Measurements from ENCODE around the gene PSMD13. TPM values are rescaled to one million over a fixed set of nuclear protein-coding genes. Genes with fewer than 3 reads are reported as not detected.

PSMD13 gene
- total RNA-seq, 6 donors from 2014 or later = 85.2 to 113 (median 106) TPM

DNA sequence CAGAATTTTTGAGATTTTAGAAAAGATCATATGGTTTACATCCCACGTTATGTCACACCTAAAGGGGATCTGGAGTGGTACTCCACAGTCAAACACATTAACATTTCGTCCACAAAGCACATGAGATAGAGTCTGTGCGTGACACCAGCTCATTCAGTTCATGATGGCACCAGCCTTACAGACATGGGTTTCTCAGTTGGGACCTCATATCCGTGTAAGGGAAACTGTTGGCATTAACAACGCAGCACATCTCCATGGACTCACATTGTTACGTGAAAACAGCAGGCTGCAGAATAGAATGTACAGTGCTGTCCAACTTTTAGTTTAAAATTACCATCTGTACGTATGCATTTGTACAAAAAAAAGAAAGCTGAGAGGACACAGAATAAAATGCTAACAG is 15.2 kb upstream of the PSMD13 start:
- 93 to 95% methylated on average over 7 of the region's 7 CpGs for WGBS, 2 donors
- ATAC-seq (ENCODE audit: low FRiP score in 2 of 2) = no peak
- Histone ChIP-seq H3K4me3 (no peak overlapping the region), H3K27ac (no peak overlapping the region), H3K9me3 (no peaks in the 10 kb centered on the region), H3K27me3 (no peaks in the 10 kb centered on the region), H3K4me1 (peaks cover 0 to 3% (median 0%) of the 10 kb centered on the region in 4 donors), H3K36me3 (peaks cover 0 to 16% (median 3%) of the 10 kb centered on the region in 4 donors)
- DNase-seq = no peak
- TF ChIP-seq EP300 (IDR thresholded peaks at IDR 0.05) (no peak), POLR2A (IDR thresholded peaks at IDR 0.05) (no peak), POLR2AphosphoS5 (IDR thresholded peaks at IDR 0.05) (no peak)
- TF ChIP-seq, protein P1, sequence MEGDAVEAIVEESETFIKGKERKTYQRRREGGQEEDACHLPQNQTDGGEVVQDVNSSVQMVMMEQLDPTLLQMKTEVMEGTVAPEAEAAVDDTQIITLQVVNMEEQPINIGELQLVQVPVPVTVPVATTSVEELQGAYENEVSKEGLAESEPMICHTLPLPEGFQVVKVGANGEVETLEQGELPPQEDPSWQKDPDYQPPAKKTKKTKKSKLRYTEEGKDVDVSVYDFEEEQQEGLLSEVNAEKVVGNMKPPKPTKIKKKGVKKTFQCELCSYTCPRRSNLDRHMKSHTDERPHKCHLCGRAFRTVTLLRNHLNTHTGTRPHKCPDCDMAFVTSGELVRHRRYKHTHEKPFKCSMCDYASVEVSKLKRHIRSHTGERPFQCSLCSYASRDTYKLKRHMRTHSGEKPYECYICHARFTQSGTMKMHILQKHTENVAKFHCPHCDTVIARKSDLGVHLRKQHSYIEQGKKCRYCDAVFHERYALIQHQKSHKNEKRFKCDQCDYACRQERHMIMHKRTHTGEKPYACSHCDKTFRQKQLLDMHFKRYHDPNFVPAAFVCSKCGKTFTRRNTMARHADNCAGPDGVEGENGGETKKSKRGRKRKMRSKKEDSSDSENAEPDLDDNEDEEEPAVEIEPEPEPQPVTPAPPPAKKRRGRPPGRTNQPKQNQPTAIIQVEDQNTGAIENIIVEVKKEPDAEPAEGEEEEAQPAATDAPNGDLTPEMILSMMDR (IDR thresholded peaks at IDR 0.05) = no peak

DNA sequence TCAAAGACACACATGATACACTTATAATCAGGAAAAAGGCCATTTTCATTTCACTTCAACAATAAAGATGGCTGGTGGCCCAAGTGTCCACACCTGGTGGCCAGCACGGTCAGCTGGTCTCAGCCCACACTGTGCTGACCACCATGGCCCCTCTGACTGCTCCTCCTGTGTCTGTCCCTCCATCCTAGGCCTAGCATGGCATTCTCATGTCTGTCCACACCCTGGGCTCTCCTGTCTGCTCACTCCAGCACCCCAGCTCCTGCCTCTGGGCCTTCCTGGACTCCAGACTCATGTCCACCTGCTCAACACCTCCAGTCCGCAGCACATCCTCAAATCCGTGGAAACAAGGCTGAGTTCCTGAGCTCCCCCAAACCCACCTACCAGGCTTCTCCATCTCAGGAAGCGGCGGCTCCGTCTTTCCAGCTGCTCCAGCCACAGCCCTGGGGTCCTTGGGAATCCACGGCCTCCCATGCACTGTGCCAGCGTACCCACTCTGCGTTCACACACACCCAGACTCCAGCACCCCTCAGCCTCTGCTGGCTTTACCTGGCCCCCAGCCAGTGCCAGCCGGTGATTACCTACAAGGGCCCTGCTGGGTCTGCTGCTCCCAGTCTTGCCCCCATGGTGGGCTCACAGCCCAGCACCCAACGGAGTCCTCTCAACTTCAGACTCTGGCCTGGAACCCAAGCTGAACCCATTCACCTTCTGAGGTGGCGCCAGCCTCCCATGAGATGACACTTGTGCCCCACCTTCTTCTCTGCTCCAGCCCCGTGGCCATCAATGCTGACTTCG is 14.6 kb upstream of the PSMD13 start:
- peak in 1 of 2 donors; percentile 19 for DNase-seq
- Histone ChIP-seq H3K4me1 (peaks cover 0 to 3% (median 0%) of the 10 kb centered on the region in 4 donors), H3K27ac (no peak overlapping the region), H3K36me3 (peaks cover 0 to 16% (median 3%) of the 10 kb centered on the region in 4 donors), H3K9me3 (no peaks in the 10 kb centered on the region), H3K4me3 (no peak overlapping the region), H3K27me3 (no peaks in the 10 kb centered on the region)
- no peak for TF ChIP-seq POLR2AphosphoS5 (IDR thresholded peaks at IDR 0.05)
- no peak for TF ChIP-seq POLR2A (IDR thresholded peaks at IDR 0.05)
- TF ChIP-seq, protein P1 (IDR thresholded peaks at IDR 0.05) = no peak
- no peak for TF ChIP-seq EP300 (IDR thresholded peaks at IDR 0.05)
- 92 to 96% methylated on average over 13 to 14 of the region's 14 CpGs for WGBS, 2 donors
- no peak for ATAC-seq (ENCODE audit: low FRiP score in 2 of 2)

DNA sequence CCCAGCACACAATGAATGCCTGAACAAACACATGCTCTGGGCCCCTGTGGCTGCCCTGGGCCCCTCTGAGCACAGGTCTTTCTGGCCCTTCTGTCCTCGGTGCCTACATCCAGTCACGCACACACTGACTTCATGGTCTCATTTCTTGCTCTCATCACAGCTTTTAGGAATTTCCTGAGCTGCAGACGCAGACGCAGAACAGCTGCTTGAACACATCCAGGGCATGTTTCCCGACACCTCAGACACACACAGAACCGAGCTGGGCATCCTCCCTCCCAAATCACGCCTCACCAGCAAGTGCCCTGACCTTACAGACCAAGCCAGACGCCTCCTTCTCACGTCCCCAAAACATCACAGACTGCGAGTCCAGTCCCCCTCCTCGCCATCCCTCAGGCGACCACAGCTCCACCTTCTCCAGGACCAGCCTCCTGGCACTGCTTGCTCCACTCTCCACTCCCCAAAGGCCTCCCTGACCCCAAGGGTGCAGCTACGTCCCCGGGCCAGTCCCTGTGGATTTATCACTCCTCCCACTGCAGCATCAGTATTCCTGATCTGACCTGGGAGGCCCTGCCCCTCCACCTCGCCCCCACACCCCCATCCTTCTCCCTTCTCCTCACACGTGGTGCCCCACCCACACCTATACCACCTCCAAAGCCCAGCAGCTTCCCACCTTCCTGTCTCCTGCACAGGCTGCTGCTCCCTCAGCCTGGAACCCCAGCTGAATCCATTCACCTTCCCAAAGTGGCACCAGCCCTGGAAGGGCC is 13.6 kb upstream of the PSMD13 start:
- DNase-seq = peak in 1 of 2 donors; percentile 17
- Histone ChIP-seq H3K36me3 (peaks cover 0 to 16% (median 3%) of the 10 kb centered on the region in 4 donors), H3K4me3 (no peak overlapping the region), H3K9me3 (no peaks in the 10 kb centered on the region), H3K27me3 (no peaks in the 10 kb centered on the region), H3K4me1 (peaks cover 0 to 3% (median 0%) of the 10 kb centered on the region in 4 donors), H3K27ac (no peak overlapping the region)
- no peak for TF ChIP-seq POLR2AphosphoS5 (IDR thresholded peaks at IDR 0.05)
- no peak for TF ChIP-seq EP300 (IDR thresholded peaks at IDR 0.05)
- no peak for TF ChIP-seq POLR2A (IDR thresholded peaks at IDR 0.05)
- TF ChIP-seq, protein P1 (IDR thresholded peaks at IDR 0.05) = no peak
- 75 to 78% methylated on average over 16 of the region's 16 CpGs for WGBS, 2 donors
- ATAC-seq (ENCODE audit: low FRiP score in 2 of 2) = peak in 1 of 2 donors; percentile 47

DNA sequence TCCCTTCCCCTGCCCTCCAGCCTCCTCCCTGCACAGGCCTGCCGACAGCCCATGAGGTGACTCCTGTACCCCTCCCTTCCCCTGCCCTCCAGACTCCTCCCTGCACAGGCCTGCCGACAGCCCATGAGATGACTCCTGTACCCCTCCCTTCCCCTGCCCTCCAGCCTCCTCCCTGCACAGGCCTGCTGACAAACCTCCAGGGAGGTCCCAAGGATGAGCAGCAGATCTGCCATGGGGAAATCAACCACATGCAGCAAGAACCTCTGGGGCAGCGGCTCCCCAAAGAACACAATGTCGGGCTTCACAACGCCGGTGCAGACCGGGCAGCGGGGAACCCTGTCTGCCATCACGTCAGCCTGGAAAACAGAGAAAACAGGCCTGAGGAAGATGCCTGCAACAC is 12.9 kb upstream of the PSMD13 start:
- WGBS, 2 donors = 94% methylated on average over 7 of the region's 9 CpGs
- no peaks in the 10 kb centered on the region for H3K27me3 ChIP-seq
- ATAC-seq (ENCODE audit: low FRiP score in 2 of 2) (no peak), DNase-seq (no peak)
- peaks cover 0 to 9% (median 2%) of the 10 kb centered on the region in 4 donors for H3K36me3 ChIP-seq
- TF ChIP-seq, protein P1 (IDR thresholded peaks at IDR 0.05) = no peak
- TF ChIP-seq POLR2AphosphoS5 (IDR thresholded peaks at IDR 0.05) (no peak), POLR2A (IDR thresholded peaks at IDR 0.05) (no peak), EP300 (IDR thresholded peaks at IDR 0.05) (no peak)
- H3K9me3 ChIP-seq = no peaks in the 10 kb centered on the region
- no peak overlapping the region for H3K27ac ChIP-seq
- H3K4me3 ChIP-seq = no peak overlapping the region
- H3K4me1 ChIP-seq = peaks cover 0 to 3% (median 0%) of the 10 kb centered on the region in 4 donors

Measured in upper lobe of left lung (tissue), 6 donors.